Umbilical cord (tissue), 2 donors: ENCODE measurements around the gene SGPL1. TPM values are rescaled to one million over a fixed set of nuclear protein-coding genes. Genes with fewer than 3 reads are reported as not detected.
A peak's percentile ranks its signal among the peaks of the same experiment; 100 is the strongest.

ENCODE experiments used
- DNase-seq: peaks from one replicate; pipeline ENCODE4 v3.0.0-alpha.2; 2015; ENCODE audit warnings: low spot score
- total RNA-seq: library from RNA; depleted of rRNA; stranded (reverse); fragments of >200 nt; gene quantifications from one replicate; pipeline ENCODE4 v1.2.3, GENCODE V29; 2014; ENCODE audit warnings: low replicate concordance; ENCODE audit not compliant: insufficient read depth

SGPL1 gene
- total RNA-seq, 1 donor from 2014 or later: 23.8 TPM

GRCh38 chr10:70809726-70810125, 6.0 kb upstream of the SGPL1 start:
- no peak for DNase-seq

GRCh38 chr10:70810967-70811366, 4.8 kb upstream of the SGPL1 start:
- DNase-seq: no peak

- no peak for DNase-seq
Measured at GRCh38 chr10:70811881-70812280, 3.9 kb upstream of the SGPL1 start.

- DNase-seq: no peak
Measured at GRCh38 chr10:70812814-70813213, 2.9 kb upstream of the SGPL1 start.

- no peak for DNase-seq
Measured at GRCh38 chr10:70814126-70814525, 1.6 kb upstream of the SGPL1 start.

- DNase-seq: peak; percentile 95
Measured at GRCh38 chr10:70816220-70816894, 609 bp downstream of the SGPL1 start.

GRCh38 chr10:70820976-70821750, 5.4 kb downstream of the SGPL1 start:
- no peak for DNase-seq

- no peak for DNase-seq
Measured at GRCh38 chr10:70822076-70822820, 6.5 kb downstream of the SGPL1 start.

GRCh38 chr10:70827086-70827757, 11.5 kb downstream of the SGPL1 start:
- no peak for DNase-seq

GRCh38 chr10:70828923-70829322, 13.2 kb downstream of the SGPL1 start:
- no peak for DNase-seq

- DNase-seq: no peak
Measured at GRCh38 chr10:70829543-70829942, 13.8 kb downstream of the SGPL1 start.

- DNase-seq: peak; percentile 28
Measured at GRCh38 chr10:70830164-70830563, 14.4 kb downstream of the SGPL1 start.

GRCh38 chr10:70832221-70832620, 16.5 kb downstream of the SGPL1 start:
- DNase-seq: peak; percentile 66

- DNase-seq: peak; percentile 87
Measured at GRCh38 chr10:70832852-70833528, 17.2 kb downstream of the SGPL1 start.

- no peak for DNase-seq
Measured at GRCh38 chr10:70833601-70834000, 17.9 kb downstream of the SGPL1 start.

- no peak for DNase-seq
Measured at GRCh38 chr10:70834021-70834420, 18.3 kb downstream of the SGPL1 start.

- DNase-seq: no peak
Measured at GRCh38 chr10:70834441-70835151, 18.8 kb downstream of the SGPL1 start.

- DNase-seq: no peak
Measured at GRCh38 chr10:70836319-70836718, 20.6 kb downstream of the SGPL1 start.

GRCh38 chr10:70837660-70838059, 21.9 kb downstream of the SGPL1 start:
- DNase-seq: no peak

- peak; percentile 14 for DNase-seq
Measured at GRCh38 chr10:70838270-70838805, 22.6 kb downstream of the SGPL1 start.
